Thyroid gland (tissue), 4 donors: ENCODE results near the gene LAD1. TPM values are rescaled to one million over a fixed set of nuclear protein-coding genes. Genes with fewer than 3 reads are reported as not detected.

ENCODE experiments used
- DNase-seq, 2 donors: peaks; one replicate each; pipeline ENCODE4 v3.0.0-alpha.2; 2019
- H3K27ac ChIP-seq, 3 donors: fragments of 200-600 bp; sonication (generic); 1 replicate in 2 of 3; 2 replicates in 1 of 3; pipeline ENCODE4 v1.5.1; 2016 to 2019; ENCODE audit warnings: mild to moderate bottlenecking in 1 of 3, moderate library complexity in 1 of 3
- H3K27me3 ChIP-seq: fragments of 200-600 bp; sonication (generic); one replicate; pipeline ENCODE4 v1.5.1; 2019
- H3K36me3 ChIP-seq, 2 donors: fragments of 200-600 bp; sonication (generic); one replicate each; pipeline ENCODE4 v1.5.1; 2016 to 2019
- H3K4me1 ChIP-seq, 2 donors: fragments of 200-600 bp; sonication (generic); one replicate each; pipeline ENCODE4 v1.5.1; 2017 to 2019
- H3K4me3 ChIP-seq, 3 donors: fragments of 200-600 bp; sonication (generic); replicated peaks in 1 of 3; 1 replicate in 2 of 3; 2 replicates in 1 of 3; pipeline ENCODE4 v1.5.1; 2016; ENCODE audit warnings: mild to moderate bottlenecking in 1 of 3
- H3K9me3 ChIP-seq: fragments of 200-600 bp; sonication (generic); one replicate; pipeline ENCODE4 v1.5.1; 2017
- CTCF ChIP-seq, 6 experiments: fragments of 200-600 bp in 3 of 6; fragments of 450-650 bp in 3 of 6; sonication (generic) in 3 of 6; IDR thresholded peaks; one replicate each; pipeline ENCODE4 v1.5.1; 2016 to 2019; ENCODE audit warnings: antibody characterized with exemption in 6 of 6, mild to moderate bottlenecking in 2 of 6, inconsistent platforms in 1 of 6, moderate library complexity in 1 of 6
- POLR2A ChIP-seq, 2 donors: fragments of 450-650 bp; IDR thresholded peaks; one replicate each; pipeline ENCODE4 v1.6.1; 2017; ENCODE audit warnings: antibody characterized with exemption in 2 of 2, mild to moderate bottlenecking in 2 of 2, moderate library complexity in 1 of 2
- WGBS, 2 donors: methylation state at CpG; one replicate each; pipeline ENCODE4 v1.1.5; 2017; 5-methylcytosine and 5-hydroxymethylcytosine counted together
- intact Hi-C: fragments of 100-400 bp; cut with DNase I; formaldehyde crosslinking; loops from one replicate; pipeline ENCODE4 v1.15.1; 2023
- total RNA-seq, 4 donors: library from RNA; depleted of rRNA; stranded (reverse); fragments of >200 nt; gene quantifications; one replicate each; pipeline ENCODE4 v1.2.3, GENCODE V29; 2016

LAD1 gene
- total RNA-seq, 4 donors from 2014 or later, result 2.9 to 7.4 (median 5.1) TPM

- intact Hi-C loops, result no loop called here
- no peaks in the 10 kb centered on the region for H3K4me1 ChIP-seq
- DNase-seq, result no peak
- no peak overlapping the region for H3K27ac ChIP-seq
- H3K36me3 ChIP-seq, result no peaks in the 10 kb centered on the region
- H3K27me3 ChIP-seq, result no peaks in the 10 kb centered on the region
- no peaks in the 10 kb centered on the region for H3K9me3 ChIP-seq
- no peak for TF ChIP-seq POLR2A (IDR thresholded peaks at IDR 0.05)
- TF ChIP-seq CTCF (IDR thresholded peaks at IDR 0.05), result no peak
- 89 to 92% methylated on average over 10 of the region's 10 CpGs for WGBS, 2 donors
- H3K4me3 ChIP-seq, result no peak overlapping the region
Measured at GRCh38 chr1:201335174-201335870, 63.8 kb downstream of the LAD1 start.

GRCh38 chr1:201334325-201335173, 64.6 kb downstream of the LAD1 start:
- no peak for TF ChIP-seq CTCF (IDR thresholded peaks at IDR 0.05)
- TF ChIP-seq POLR2A (IDR thresholded peaks at IDR 0.05), result no peak
- no peak overlapping the region for H3K4me3 ChIP-seq
- no peaks in the 10 kb centered on the region for H3K36me3 ChIP-seq
- no peak for DNase-seq
- WGBS, 2 donors, result 83 to 87% methylated on average over 11 of the region's 11 CpGs
- no peaks in the 10 kb centered on the region for H3K9me3 ChIP-seq
- intact Hi-C loops, result no loop called here
- H3K4me1 ChIP-seq, result peaks cover 2 to 3% of the 10 kb centered on the region in 2 donors
- H3K27ac ChIP-seq, result no peak overlapping the region
- no peaks in the 10 kb centered on the region for H3K27me3 ChIP-seq

- Histone ChIP-seq H3K27ac (no peak overlapping the region), H3K4me1 (peaks cover 4 to 7% of the 10 kb centered on the region in 2 donors), H3K27me3 (no peaks in the 10 kb centered on the region), H3K36me3 (no peaks in the 10 kb centered on the region), H3K4me3 (no peak overlapping the region), H3K9me3 (no peaks in the 10 kb centered on the region)
- TF ChIP-seq CTCF (IDR thresholded peaks at IDR 0.05), result no peak
- DNase-seq, result no peak
- 94 to 97% methylated on average over 9 to 10 of the region's 10 CpGs for WGBS, 2 donors
- intact Hi-C loops, result no loop called here
Measured at GRCh38 chr1:201332616-201333335, 66.3 kb downstream of the LAD1 start.

GRCh38 chr1:201332021-201332420, 67.1 kb downstream of the LAD1 start:
- intact Hi-C loops, result no loop called here
- no peaks in the 10 kb centered on the region for H3K9me3 ChIP-seq
- no peak for DNase-seq
- no peaks in the 10 kb centered on the region for H3K27me3 ChIP-seq
- no peak overlapping the region for H3K4me3 ChIP-seq
- TF ChIP-seq POLR2A (IDR thresholded peaks at IDR 0.05), result no peak
- no peak for TF ChIP-seq CTCF (IDR thresholded peaks at IDR 0.05)
- H3K27ac ChIP-seq, result no peak overlapping the region
- no peaks in the 10 kb centered on the region for H3K36me3 ChIP-seq
- H3K4me1 ChIP-seq, result peaks cover 4 to 7% of the 10 kb centered on the region in 2 donors
- 89 to 96% methylated on average over 8 of the region's 8 CpGs for WGBS, 2 donors
